ENCODE measurements around the gene ELMOD3. TPM values are rescaled to one million over a fixed set of nuclear protein-coding genes. Genes with fewer than 3 reads are reported as not detected.
A peak's percentile ranks its signal among the peaks of the same experiment; 100 is the strongest.
"Not testable (repeated sequence)": the region's sequence is repeated elsewhere in the genome, so short reads cannot be mapped to it uniquely, and the experiment has no call there.

The ELMOD3 gene
- total RNA-seq, 1 donor from 2014 or later = 18.0 TPM

DNA sequence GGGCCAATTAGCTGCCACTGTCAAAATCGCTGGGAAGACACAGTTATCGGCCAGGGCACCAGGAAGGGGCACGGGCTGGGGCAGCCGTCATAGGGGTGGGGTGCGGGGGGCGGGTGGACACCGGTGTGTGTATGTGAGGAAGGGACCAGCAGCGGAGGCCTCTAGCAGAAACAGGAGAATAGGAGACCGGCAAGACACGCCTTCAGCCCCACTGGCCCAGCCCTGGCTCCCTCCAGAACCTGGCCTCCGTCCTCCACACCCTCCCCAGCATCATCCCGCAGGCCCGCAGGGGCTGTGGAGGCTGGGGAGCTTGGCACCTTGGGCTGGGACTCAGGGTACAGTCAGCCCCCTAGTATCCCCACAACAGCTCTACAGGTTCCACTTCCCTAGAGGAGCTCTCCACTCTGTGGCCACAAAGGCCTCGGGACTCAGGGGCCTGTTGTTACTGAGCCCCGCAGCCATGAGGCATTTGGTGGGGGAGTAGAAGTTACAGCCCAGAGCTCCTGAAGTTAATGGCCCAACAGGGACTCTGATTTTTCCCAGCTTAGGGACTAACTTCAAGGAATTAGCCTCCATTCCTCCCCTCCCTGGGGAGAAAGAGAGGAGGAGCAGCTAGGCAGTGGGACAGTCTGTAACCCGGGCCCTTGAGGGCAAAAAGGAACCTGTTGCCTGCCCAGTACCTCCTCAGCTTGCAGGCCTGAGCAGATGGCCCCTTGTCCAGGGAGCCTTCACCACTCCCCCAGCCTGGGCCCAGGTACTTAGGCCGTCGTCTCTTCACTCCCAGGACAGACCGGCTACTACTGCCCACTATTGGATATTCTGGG, 83.8 kb downstream of the ELMOD3 start:
- Mint-ChIP-seq H3K36me3 (ENCODE audit: unreplicated experiment) (no peaks in the 10 kb centered on the region), H3K4me1 (ENCODE audit: low read depth, unreplicated experiment) (peaks cover 16% of the 10 kb centered on the region), H3K27ac (ENCODE audit: unreplicated experiment) (peak overlapping the region; percentile 89), H3K4me3 (ENCODE audit: unreplicated experiment) (peak overlapping the region; percentile 78), H3K9me3 (ENCODE audit: unreplicated experiment) (peaks cover 10% of the 10 kb centered on the region), H3K27me3 (ENCODE audit: unreplicated experiment) (peaks cover 12% of the 10 kb centered on the region)
- DNase-seq = no peak
- no peak for TF ChIP-seq CTCF (IDR thresholded peaks at IDR 0.05; ENCODE audit: partially characterized antibody, unreplicated experiment)

DNA sequence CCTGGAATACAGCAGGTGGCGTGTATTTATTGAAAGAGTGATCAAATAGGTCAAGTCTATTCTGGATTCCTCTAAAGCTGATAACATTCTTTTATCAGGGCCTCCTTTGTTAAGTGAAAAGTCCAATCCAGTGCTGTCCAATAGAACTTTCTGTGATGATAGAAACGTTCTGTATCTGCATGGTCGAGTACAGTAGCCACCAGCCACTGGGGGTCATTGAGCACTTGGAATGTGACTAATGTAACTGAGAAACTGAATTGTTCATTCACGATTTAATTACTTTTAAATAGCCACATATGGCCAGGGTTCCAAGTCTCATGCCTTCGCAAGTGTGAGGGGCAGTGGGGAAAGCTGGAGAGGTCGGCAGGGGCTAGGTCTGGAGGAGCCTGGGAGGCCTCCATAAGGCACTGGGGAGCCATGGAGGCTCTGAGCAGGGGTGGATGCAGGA, 84.5 kb downstream of the ELMOD3 start:
- H3K9me3 Mint-ChIP-seq (ENCODE audit: unreplicated experiment) = peaks cover 5% of the 10 kb centered on the region
- H3K4me3 Mint-ChIP-seq (ENCODE audit: unreplicated experiment) = no peak overlapping the region
- H3K36me3 Mint-ChIP-seq (ENCODE audit: unreplicated experiment) = no peaks in the 10 kb centered on the region
- no peak for TF ChIP-seq CTCF (IDR thresholded peaks at IDR 0.05; ENCODE audit: partially characterized antibody, unreplicated experiment)
- no peak overlapping the region for H3K27ac Mint-ChIP-seq (ENCODE audit: unreplicated experiment)
- peaks cover 5% of the 10 kb centered on the region for H3K27me3 Mint-ChIP-seq (ENCODE audit: unreplicated experiment)
- H3K4me1 Mint-ChIP-seq (ENCODE audit: low read depth, unreplicated experiment) = peaks cover 11% of the 10 kb centered on the region
- DNase-seq = no peak

GRCh38 chr2:85439569-85439968, 85.0 kb downstream of the ELMOD3 start:
- not testable (repeated sequence) for H3K27ac Mint-ChIP-seq (ENCODE audit: unreplicated experiment); H3K27me3 Mint-ChIP-seq (ENCODE audit: unreplicated experiment); H3K4me3 Mint-ChIP-seq (ENCODE audit: unreplicated experiment); DNase-seq; H3K9me3 Mint-ChIP-seq (ENCODE audit: unreplicated experiment); H3K36me3 Mint-ChIP-seq (ENCODE audit: unreplicated experiment); H3K4me1 Mint-ChIP-seq (ENCODE audit: low read depth, unreplicated experiment)

GRCh38 chr2:85439986-85440385, 85.4 kb downstream of the ELMOD3 start:
- no peak overlapping the region for H3K27ac Mint-ChIP-seq (ENCODE audit: unreplicated experiment)
- no peaks in the 10 kb centered on the region for H3K36me3 Mint-ChIP-seq (ENCODE audit: unreplicated experiment)
- no peak overlapping the region for H3K4me3 Mint-ChIP-seq (ENCODE audit: unreplicated experiment)
- TF ChIP-seq CTCF (IDR thresholded peaks at IDR 0.05; ENCODE audit: partially characterized antibody, unreplicated experiment) = no peak
- peaks cover 3% of the 10 kb centered on the region for H3K9me3 Mint-ChIP-seq (ENCODE audit: unreplicated experiment)
- peaks cover 9% of the 10 kb centered on the region for H3K4me1 Mint-ChIP-seq (ENCODE audit: low read depth, unreplicated experiment)
- peaks cover 4% of the 10 kb centered on the region for H3K27me3 Mint-ChIP-seq (ENCODE audit: unreplicated experiment)
- DNase-seq = no peak

GRCh38 chr2:85440729-85441128, 86.2 kb downstream of the ELMOD3 start:
- Mint-ChIP-seq H3K36me3 (ENCODE audit: unreplicated experiment) (no peaks in the 10 kb centered on the region), H3K9me3 (ENCODE audit: unreplicated experiment) (peaks cover 3% of the 10 kb centered on the region), H3K27me3 (ENCODE audit: unreplicated experiment) (peaks cover 4% of the 10 kb centered on the region), H3K27ac (ENCODE audit: unreplicated experiment) (no peak overlapping the region), H3K4me1 (ENCODE audit: low read depth, unreplicated experiment) (peaks cover 9% of the 10 kb centered on the region), H3K4me3 (ENCODE audit: unreplicated experiment) (no peak overlapping the region)
- TF ChIP-seq CTCF (IDR thresholded peaks at IDR 0.05; ENCODE audit: partially characterized antibody, unreplicated experiment) = no peak
- DNase-seq = no peak

Other genes starting within 250 kb of the ELMOD3 start
- 6.6 TPM for gene TCF7L1, start 221.4 kb upstream of the ELMOD3 start, total RNA-seq (ENCODE audit: unreplicated experiment)
- gene TGOLN2, start 26.8 kb upstream of the ELMOD3 start, total RNA-seq (ENCODE audit: unreplicated experiment) = 47.1 TPM
- gene RETSAT, start 241 bp upstream of the ELMOD3 start, total RNA-seq (ENCODE audit: unreplicated experiment) = 39.4 TPM
- gene CAPG, start 55.6 kb downstream of the ELMOD3 start, total RNA-seq (ENCODE audit: unreplicated experiment) = 15.5 TPM
- 0.64 TPM for gene SH2D6, start 63.9 kb downstream of the ELMOD3 start, total RNA-seq (ENCODE audit: unreplicated experiment)
- gene MAT2A, start 184.4 kb downstream of the ELMOD3 start, total RNA-seq (ENCODE audit: unreplicated experiment) = 302 TPM
- gene GGCX, start 206.7 kb downstream of the ELMOD3 start, total RNA-seq (ENCODE audit: unreplicated experiment) = 49.6 TPM
- gene VAMP8, start 222.8 kb downstream of the ELMOD3 start, total RNA-seq (ENCODE audit: unreplicated experiment) = 0.78 TPM
- gene VAMP5, start 229.7 kb downstream of the ELMOD3 start, total RNA-seq (ENCODE audit: unreplicated experiment) = 1.4 TPM
- gene RNF181, start 241.0 kb downstream of the ELMOD3 start, total RNA-seq (ENCODE audit: unreplicated experiment) = 75.1 TPM
- gene TMEM150A, start 247.9 kb downstream of the ELMOD3 start, total RNA-seq (ENCODE audit: unreplicated experiment) = 18.1 TPM